Neural cell (in vitro differentiated cells): ENCODE results near the gene GRIK2. TPM values are rescaled to one million over a fixed set of nuclear protein-coding genes. Genes with fewer than 3 reads are reported as not detected.
A peak's percentile ranks its signal among the peaks of the same experiment; 100 is the strongest.

ENCODE experiments used
- H2AFZ ChIP-seq: fragments of 200-600, 300-800 bp; sonication (generic), shearing (Covaris generic); 2 replicates; pipeline ENCODE4 v1.6.0; 2014; ENCODE audit warnings: low read depth, mild to moderate bottlenecking, antibody characterized with exemption, low read length, moderate library complexity
- H3F3A ChIP-seq: fragments of 200-600 bp; shearing (Covaris generic); 2 replicates; pipeline ENCODE4 v1.6.1; 2016; ENCODE audit warnings: mild to moderate bottlenecking, moderate library complexity, mixed read lengths, antibody characterized with exemption, low read length; ENCODE audit not compliant: insufficient read depth, poor library complexity, severe bottlenecking
- H3K27ac ChIP-seq: fragments of 200-600, 300-800 bp; sonication (generic), shearing (Covaris generic); 2 replicates; pipeline ENCODE4 v1.5.1; 2014; ENCODE audit warnings: mild to moderate bottlenecking, low read length, moderate library complexity
- H3K27me3 ChIP-seq: fragments of 300-800, 200-600 bp; sonication (generic), shearing (Covaris generic); 2 replicates; pipeline ENCODE4 v1.6.0; 2014; ENCODE audit warnings: mild to moderate bottlenecking, low read depth, low read length, moderate library complexity; ENCODE audit not compliant: insufficient read depth
- H3K36me3 ChIP-seq: fragments of 300-800, 200-600 bp; sonication (generic), shearing (Covaris generic); 2 replicates; pipeline ENCODE4 v1.5.1; 2014; ENCODE audit warnings: mild to moderate bottlenecking, antibody characterized with exemption, low read length, moderate library complexity; ENCODE audit not compliant: insufficient read depth
- H3K4me2 ChIP-seq: fragments of 300-800, 200-600 bp; sonication (generic), shearing (Covaris generic); 2 replicates; pipeline ENCODE4 v1.6.0; 2014; ENCODE audit warnings: mild to moderate bottlenecking, low read length
- H3K4me3 ChIP-seq: fragments of 300-800, 200-600 bp; sonication (generic), shearing (Covaris generic); 2 replicates; pipeline ENCODE4 v1.5.1; 2014; ENCODE audit warnings: mild to moderate bottlenecking, low read length, moderate library complexity
- H3K79me2 ChIP-seq: fragments of 200-600 bp; shearing (Covaris generic); replicated peaks from 2 replicates; pipeline ENCODE4 v1.6.0; 2014; ENCODE audit warnings: mild to moderate bottlenecking, low read length, moderate library complexity; ENCODE audit not compliant: insufficient read depth
- H3K9ac ChIP-seq: fragments of 300-800, 200-600 bp; sonication (generic), shearing (Covaris generic); 2 replicates; pipeline ENCODE4 v1.6.1; 2016; ENCODE audit warnings: mild to moderate bottlenecking, low read length, mixed read lengths
- H3K9me2 ChIP-seq: fragments of 200-600 bp; shearing (Covaris generic); 2 replicates; pipeline ENCODE4 v1.6.1; 2016; ENCODE audit warnings: mild to moderate bottlenecking, low read length, mixed read lengths; ENCODE audit not compliant: insufficient read depth
- H3K9me3 ChIP-seq: fragments of 200-600, 300-800 bp; sonication (generic), shearing (Covaris generic); 2 replicates; pipeline ENCODE4 v1.6.1; 2016; ENCODE audit warnings: mild to moderate bottlenecking, mixed run types, low read length, moderate library complexity, mixed read lengths
- H4K20me1 ChIP-seq: fragments of 200-600 bp; shearing (Covaris generic); 2 replicates; pipeline ENCODE4 v1.6.1; 2016; ENCODE audit warnings: mild to moderate bottlenecking, mixed run types; ENCODE audit not compliant: insufficient read depth
- EP300 ChIP-seq: fragments of 450-650 bp; conservative IDR thresholded peaks from 2 replicates; pipeline ENCODE4 v1.6.1; 2014; ENCODE audit warnings: antibody characterized with exemption, mild to moderate bottlenecking, moderate library complexity; ENCODE audit not compliant: poor library complexity, severe bottlenecking
- EZH2 ChIP-seq: fragments of 200-600, 300-800 bp; shearing (Covaris generic), sonication (generic); IDR thresholded peaks from 2 replicates; pipeline ENCODE4 v1.6.1; 2014; ENCODE audit warnings: antibody characterized with exemption, low read length, borderline replicate concordance, mild to moderate bottlenecking; ENCODE audit not compliant: insufficient read depth, poor library complexity, severe bottlenecking
- MXI1 ChIP-seq: fragments of 450-650 bp; conservative IDR thresholded peaks from 2 replicates; pipeline ENCODE4 v1.6.1; 2014; ENCODE audit warnings: antibody characterized with exemption, mild to moderate bottlenecking; ENCODE audit not compliant: poor library complexity, severe bottlenecking
- POLR2AphosphoS5 ChIP-seq: IDR thresholded peaks from 2 replicates; pipeline ENCODE4 v1.6.1; 2012
- RAD21 ChIP-seq: fragments of 450-650 bp; conservative IDR thresholded peaks from 2 replicates; pipeline ENCODE4 v1.6.1; 2014; ENCODE audit warnings: antibody characterized with exemption, mild to moderate bottlenecking, moderate library complexity
- REST ChIP-seq: IDR thresholded peaks from 2 replicates; pipeline ENCODE4 v1.6.1; 2012; ENCODE audit warnings: borderline replicate concordance
- SMC3 ChIP-seq: fragments of 450-650 bp; conservative IDR thresholded peaks from 2 replicates; pipeline ENCODE4 v1.6.1; 2014; ENCODE audit warnings: antibody characterized with exemption, mild to moderate bottlenecking, moderate library complexity; ENCODE audit not compliant: poor library complexity
- TAF1 ChIP-seq: IDR thresholded peaks from 2 replicates; pipeline ENCODE4 v1.6.1; 2012; ENCODE audit warnings: low read depth
- polyA plus RNA-seq: library from polyadenylated mRNA; depleted of rRNA; stranded (reverse); fragments of >200 nt; gene quantifications from 2 replicates; pipeline ENCODE4 v1.2.3, GENCODE V29; 2014
- TF ChIP-seq, protein P1 (sequence below): fragments of 450-650 bp; IDR thresholded peaks from 2 replicates; pipeline ENCODE4 v1.5.1; 2014; ENCODE audit warnings: antibody characterized with exemption, mild to moderate bottlenecking, moderate library complexity; ENCODE audit not compliant: poor library complexity, severe bottlenecking

Gene GRIK2
- polyA plus RNA-seq, 1 donor from 2014 or later: 106 TPM

GRCh38 chr6:101937108-101937507 is 543.6 kb downstream of the GRIK2 start:
- Histone ChIP-seq H3K9me3 (no peaks in the 10 kb centered on the region), H3K36me3 (no peaks in the 10 kb centered on the region), H3K27me3 (no peaks in the 10 kb centered on the region), H3K79me2 (no peaks in the 10 kb centered on the region), H3K9me2 (peaks cover 4% of the 10 kb centered on the region), H3K27ac (no peak overlapping the region), H3K9ac (no peak overlapping the region), H3K4me2 (no peak overlapping the region), H3K4me3 (no peak overlapping the region), H3F3A (no peaks in the 10 kb centered on the region), H4K20me1 (no peaks in the 10 kb centered on the region), H2AFZ (no peak overlapping the region)
- no peak for TF ChIP-seq TAF1
- no peak for TF ChIP-seq SMC3
- no peak for TF ChIP-seq EP300
- no peak for TF ChIP-seq EZH2
- no peak for TF ChIP-seq MXI1
- peak; percentile 16 for TF ChIP-seq POLR2AphosphoS5

DNA sequence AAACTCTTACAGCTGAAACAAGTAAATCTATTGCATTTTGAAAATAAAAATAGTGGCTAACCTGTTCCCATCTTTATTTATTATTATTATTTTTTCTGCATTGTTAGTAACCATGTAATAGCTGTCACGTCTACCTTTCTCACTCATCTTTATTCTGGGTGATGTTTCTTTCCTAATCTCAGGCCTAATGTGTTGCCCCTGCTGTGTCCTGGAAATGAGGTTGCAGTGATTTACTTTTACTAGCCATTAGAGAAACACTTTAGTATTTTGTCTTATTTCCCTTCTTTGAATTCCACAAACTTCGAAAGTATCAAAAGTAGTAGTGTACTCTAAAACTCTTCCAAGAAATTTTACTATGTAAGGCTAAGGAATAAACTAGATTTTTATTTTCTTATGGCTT is 546.9 kb downstream of the GRIK2 start:
- no peak overlapping the region for H3K27ac ChIP-seq
- H3K9me2 ChIP-seq: peaks cover 4% of the 10 kb centered on the region
- H2AFZ ChIP-seq: no peak overlapping the region
- no peaks in the 10 kb centered on the region for H4K20me1 ChIP-seq
- H3K9ac ChIP-seq: no peak overlapping the region
- H3K4me2 ChIP-seq: no peak overlapping the region
- H3K9me3 ChIP-seq: no peaks in the 10 kb centered on the region
- H3K36me3 ChIP-seq: no peaks in the 10 kb centered on the region
- H3K27me3 ChIP-seq: no peaks in the 10 kb centered on the region
- no peaks in the 10 kb centered on the region for H3K79me2 ChIP-seq
- TF ChIP-seq TAF1 (no peak), SMC3 (no peak), POLR2AphosphoS5 (no peak), RAD21 (no peak), EP300 (no peak), EZH2 (no peak), MXI1 (no peak), REST (no peak)
- TF ChIP-seq, protein P1, sequence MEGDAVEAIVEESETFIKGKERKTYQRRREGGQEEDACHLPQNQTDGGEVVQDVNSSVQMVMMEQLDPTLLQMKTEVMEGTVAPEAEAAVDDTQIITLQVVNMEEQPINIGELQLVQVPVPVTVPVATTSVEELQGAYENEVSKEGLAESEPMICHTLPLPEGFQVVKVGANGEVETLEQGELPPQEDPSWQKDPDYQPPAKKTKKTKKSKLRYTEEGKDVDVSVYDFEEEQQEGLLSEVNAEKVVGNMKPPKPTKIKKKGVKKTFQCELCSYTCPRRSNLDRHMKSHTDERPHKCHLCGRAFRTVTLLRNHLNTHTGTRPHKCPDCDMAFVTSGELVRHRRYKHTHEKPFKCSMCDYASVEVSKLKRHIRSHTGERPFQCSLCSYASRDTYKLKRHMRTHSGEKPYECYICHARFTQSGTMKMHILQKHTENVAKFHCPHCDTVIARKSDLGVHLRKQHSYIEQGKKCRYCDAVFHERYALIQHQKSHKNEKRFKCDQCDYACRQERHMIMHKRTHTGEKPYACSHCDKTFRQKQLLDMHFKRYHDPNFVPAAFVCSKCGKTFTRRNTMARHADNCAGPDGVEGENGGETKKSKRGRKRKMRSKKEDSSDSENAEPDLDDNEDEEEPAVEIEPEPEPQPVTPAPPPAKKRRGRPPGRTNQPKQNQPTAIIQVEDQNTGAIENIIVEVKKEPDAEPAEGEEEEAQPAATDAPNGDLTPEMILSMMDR: no peak
- no peaks in the 10 kb centered on the region for H3F3A ChIP-seq
- no peak overlapping the region for H3K4me3 ChIP-seq
